Testis (tissue), 2 donors: ENCODE results near the gene RRP36.

Source experiments
- CTCF ChIP-seq, 3 experiments: fragments of 450-650 bp in 2 of 3; fragments of 200-600 bp in 1 of 3; sonication (generic) in 1 of 3; IDR thresholded peaks; one replicate each; pipeline ENCODE4 v1.5.1; 2016 to 2019; ENCODE audit warnings: antibody characterized with exemption in 3 of 3, mild to moderate bottlenecking in 2 of 3, moderate library complexity in 1 of 3
- POLR2A ChIP-seq: fragments of 450-650 bp; IDR thresholded peaks from one replicate; pipeline ENCODE4 v1.6.1; 2017; ENCODE audit warnings: antibody characterized with exemption, mild to moderate bottlenecking, moderate library complexity

GRCh38 chr6:43016943-43017334, 4.5 kb upstream of the RRP36 start:
- no peak for TF ChIP-seq CTCF (IDR thresholded peaks at IDR 0.05)
- TF ChIP-seq POLR2A = no peak
